CD4-positive, alpha-beta T cell (primary cell): ENCODE results near the gene NTM. TPM values are rescaled to one million over a fixed set of nuclear protein-coding genes. Genes with fewer than 3 reads are reported as not detected.

Experiments
- ATAC-seq: fragments of 200-7000 bp; cut with Tn5 transposase; one replicate; pipeline ENCODE4 v1.10.0; 2022; ENCODE audit warnings: mild to moderate bottlenecking; ENCODE audit not compliant: poor library complexity
- CTCF ChIA-PET: fragments of 350-600 bp; sonication (Branson Sonifier 250); formaldehyde crosslinking; loops from one replicate; lab custom pipeline; 2021; ENCODE audit warnings: antibody characterized with exemption, inconsistent platforms; lab: Charles Lee
- POLR2A ChIA-PET: fragments of 350-600 bp; sonication (Branson Sonifier 250); formaldehyde crosslinking; loops from one replicate; lab custom pipeline; 2021; ENCODE audit warnings: antibody characterized with exemption, inconsistent platforms; lab: Charles Lee
- DNase-seq, 14 experiments: peaks; one replicate each; pipeline ENCODE4 v3.0.0-alpha.2; 2013 to 2020; ENCODE audit warnings: mixed read lengths in 2 of 14
- H3K27ac ChIP-seq, 2 donors: one replicate each; pipeline versions ENCODE4 v1.5.1 to v1.7.0; 2013; ENCODE audit warnings: low read length in 2 of 2, low read depth in 1 of 2, mild to moderate bottlenecking in 1 of 2
- H3K27me3 ChIP-seq, 2 experiments: 1 replicate in 1 of 2; 2 replicates in 1 of 2; pipeline versions ENCODE4 v1.6.1 to v1.7.0; 2013; ENCODE audit warnings: low read length in 2 of 2, control low read depth in 1 of 2, mild to moderate bottlenecking in 1 of 2, moderate library complexity in 1 of 2; ENCODE audit not compliant: insufficient read depth in 2 of 2, control insufficient read depth in 1 of 2
- H3K36me3 ChIP-seq: one replicate; pipeline ENCODE4 v1.6.1; 2013; ENCODE audit warnings: low read length, control low read depth; ENCODE audit not compliant: insufficient read depth
- H3K4me1 ChIP-seq: one replicate; pipeline ENCODE4 v1.6.1; 2013; ENCODE audit warnings: low read length, control low read depth; ENCODE audit not compliant: insufficient read depth
- H3K4me3 ChIP-seq: one replicate; pipeline ENCODE4 v1.5.1; 2013; ENCODE audit warnings: mild to moderate bottlenecking, low read length, moderate library complexity
- H3K9me3 ChIP-seq, 2 experiments: 1 replicate in 1 of 2; 2 replicates in 1 of 2; pipeline versions ENCODE4 v1.6.1 to v1.7.0; 2013; ENCODE audit warnings: low read length in 2 of 2, mild to moderate bottlenecking in 2 of 2, control low read depth in 1 of 2, moderate library complexity in 1 of 2; ENCODE audit not compliant: control insufficient read depth in 1 of 2, insufficient read depth in 1 of 2
- H3K27ac Mint-ChIP-seq: one replicate; pipeline ENCODE4 v1.8.0; 2020; ENCODE audit warnings: mixed read lengths
- H3K27me3 Mint-ChIP-seq: one replicate; pipeline ENCODE4 v1.8.0; 2021; ENCODE audit warnings: mixed read lengths
- H3K36me3 Mint-ChIP-seq: one replicate; pipeline ENCODE4 v1.8.0; 2021; ENCODE audit warnings: low read depth, mixed read lengths
- H3K4me1 Mint-ChIP-seq: one replicate; pipeline ENCODE4 v1.8.0; 2021; ENCODE audit warnings: low read depth, mixed read lengths
- H3K4me3 Mint-ChIP-seq: one replicate; pipeline ENCODE4 v1.8.0; 2020; ENCODE audit warnings: mild to moderate bottlenecking, mixed read lengths
- H3K9me3 Mint-ChIP-seq: one replicate; pipeline ENCODE4 v1.8.0; 2020; ENCODE audit warnings: mixed read lengths
- CTCF ChIP-seq: fragments of 200-600 bp; IDR thresholded peaks from one replicate; pipeline ENCODE4 v1.8.0; 2022; ENCODE audit warnings: antibody characterized with exemption, mild to moderate bottlenecking
- intact Hi-C, 2 experiments: fragments of 100-400 bp; cut with DNase I in 1 of 2; cut with micrococcal nuclease in 1 of 2; formaldehyde crosslinking; loops; one replicate each; pipeline versions ENCODE4 v1.15.1 to v1.9.0; 2023 to 2025; cut with DNase I, micrococcal nuclease
- total RNA-seq, 174 experiments: library from RNA in 2 of 174; stranded (reverse) in 2 of 174; gene quantifications; one replicate each; pipeline ENCODE4 v1.2.3 and lab custom pipeline; 2021 to 2026

NTM gene
- total RNA-seq, 2 experiments from 2014 or later, result not detected

DNA sequence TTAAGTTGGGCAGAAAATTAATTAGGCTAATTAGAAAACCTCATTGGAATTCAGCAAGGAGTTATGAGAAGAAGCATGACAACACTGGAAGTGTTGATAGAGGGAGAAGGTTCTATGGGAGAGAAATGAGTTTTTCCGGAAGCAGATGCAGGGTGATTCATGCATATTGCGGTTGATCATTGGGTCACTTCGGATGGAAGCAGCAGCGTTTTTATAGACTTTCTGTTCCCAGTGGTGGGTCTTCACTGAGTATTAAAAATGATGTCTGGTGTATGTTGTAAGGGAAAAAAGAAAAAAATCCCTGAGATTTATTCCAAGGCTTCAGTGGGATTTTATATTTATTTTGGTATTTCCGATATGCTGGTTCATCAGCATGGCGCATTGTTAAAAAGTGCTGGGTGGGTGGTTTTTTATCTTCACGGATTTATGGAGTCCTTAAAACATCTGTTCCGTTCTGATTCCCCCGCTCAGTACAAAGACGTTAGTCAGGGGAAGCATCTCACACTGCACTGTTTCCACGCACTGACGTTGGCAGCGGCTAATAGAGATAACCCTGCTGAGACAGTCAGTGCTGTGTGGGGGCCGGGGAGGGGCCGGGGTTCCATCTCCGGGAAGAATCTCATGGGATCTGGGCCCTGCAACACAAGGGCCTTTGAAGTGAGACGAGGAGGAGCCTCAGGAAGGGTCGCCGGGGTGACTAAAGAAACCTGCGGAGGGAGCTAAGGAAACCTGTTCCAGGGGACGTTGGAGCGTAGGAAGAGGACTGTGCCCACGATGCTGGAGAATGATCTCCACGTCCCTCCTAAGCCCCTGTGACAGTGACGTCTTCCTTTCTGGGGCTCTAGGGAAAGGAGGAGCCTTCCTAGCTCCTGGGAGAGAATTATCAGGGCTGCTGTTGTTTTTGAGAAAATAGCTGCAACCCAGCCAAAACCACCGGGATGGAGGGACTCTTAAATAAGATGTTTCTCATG lies 390.0 kb downstream of the NTM start:
- Histone ChIP-seq H3K9me3 (peaks cover 0 to 17% of the 10 kb centered on the region in 2 experiments), H3K4me1 (no peaks in the 10 kb centered on the region), H3K27ac (no peak overlapping the region), H3K36me3 (no peaks in the 10 kb centered on the region), H3K27me3 (no peaks in the 10 kb centered on the region), H3K4me3 (no peak overlapping the region)
- ChIA-PET POLR2A (no interaction called here), CTCF (no interaction called here)
- no peaks in the 10 kb centered on the region for H3K36me3 Mint-ChIP-seq
- H3K4me3 Mint-ChIP-seq, result no peak overlapping the region
- H3K27ac Mint-ChIP-seq, result no peak overlapping the region
- intact Hi-C loops, result no loop called here
- ATAC-seq (no peak), DNase-seq (no peak)
- no peaks in the 10 kb centered on the region for H3K4me1 Mint-ChIP-seq
- no peak for TF ChIP-seq CTCF
- peaks cover 3% of the 10 kb centered on the region for H3K9me3 Mint-ChIP-seq
- H3K27me3 Mint-ChIP-seq, result no peaks in the 10 kb centered on the region

GRCh38 chr11:131762346-131763110 lies 392.1 kb downstream of the NTM start:
- TF ChIP-seq CTCF, result no peak
- no peak for DNase-seq
- Mint-ChIP-seq H3K9me3 (peaks cover 3% of the 10 kb centered on the region), H3K4me1 (no peaks in the 10 kb centered on the region), H3K4me3 (no peak overlapping the region), H3K36me3 (no peaks in the 10 kb centered on the region), H3K27ac (no peak overlapping the region), H3K27me3 (no peaks in the 10 kb centered on the region)
- no peaks in the 10 kb centered on the region for H3K4me1 ChIP-seq
- no peaks in the 10 kb centered on the region for H3K27me3 ChIP-seq
- no peak for ATAC-seq
- ChIA-PET POLR2A (no interaction called here), CTCF (no interaction called here)
- peaks cover 0 to 20% of the 10 kb centered on the region in 2 experiments for H3K9me3 ChIP-seq
- no peak overlapping the region for H3K27ac ChIP-seq
- H3K4me3 ChIP-seq, result no peak overlapping the region
- intact Hi-C loops, result no loop called here
- H3K36me3 ChIP-seq, result no peaks in the 10 kb centered on the region

GRCh38 chr11:131763193-131763890 lies 392.9 kb downstream of the NTM start:
- intact Hi-C loops, result no loop called here
- Mint-ChIP-seq H3K27ac (no peak overlapping the region), H3K4me1 (no peaks in the 10 kb centered on the region), H3K27me3 (no peaks in the 10 kb centered on the region), H3K4me3 (no peak overlapping the region), H3K36me3 (no peaks in the 10 kb centered on the region), H3K9me3 (peaks cover 3% of the 10 kb centered on the region)
- Histone ChIP-seq H3K4me3 (no peak overlapping the region), H3K27ac (no peak overlapping the region), H3K36me3 (no peaks in the 10 kb centered on the region), H3K9me3 (peaks cover 0 to 20% of the 10 kb centered on the region in 2 experiments), H3K4me1 (no peaks in the 10 kb centered on the region), H3K27me3 (no peaks in the 10 kb centered on the region)
- TF ChIP-seq CTCF, result no peak
- ChIA-PET CTCF (no interaction called here), POLR2A (no interaction called here)
- ATAC-seq, result no peak
- no peak for DNase-seq
